ENCODE measurements around the gene HECTD1.

DNA sequence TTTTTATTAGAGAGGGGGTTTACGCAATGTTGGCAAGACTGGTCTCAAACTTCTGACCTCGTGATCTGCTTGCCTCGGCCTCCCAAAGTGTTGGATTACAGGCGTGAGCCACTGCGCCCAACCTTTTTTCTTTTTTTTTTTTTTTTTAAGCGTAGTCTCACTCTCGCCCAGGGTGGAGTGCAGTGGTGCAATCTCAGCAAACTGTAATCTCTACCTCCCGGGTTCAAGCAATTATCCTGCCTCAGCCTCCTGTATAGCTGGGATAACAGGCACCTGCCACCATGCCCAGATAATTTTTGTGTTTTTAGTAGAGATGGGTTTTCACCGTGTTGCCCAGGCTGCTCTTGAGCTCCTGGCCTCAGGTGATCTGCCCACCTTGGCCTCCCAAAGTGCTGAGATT, 8.8 kb upstream of the HECTD1 start:
- TF ChIP-seq POLR2AphosphoS5 (IDR thresholded peaks at IDR 0.05; ENCODE audit: low read depth, low read length) (no peak), TAF1 (IDR thresholded peaks at IDR 0.05; ENCODE audit: borderline replicate concordance, low read depth, low read length) (no peak), POLR2A (IDR thresholded peaks at IDR 0.05; ENCODE audit: low read depth, low read length) (no peak)
